Endothelial cell of umbilical vein (primary cell): ENCODE results near the gene CCNJ. TPM values are rescaled to one million over a fixed set of nuclear protein-coding genes. Genes with fewer than 3 reads are reported as not detected.

Experiments
- BruUV-seq: library from RNA; stranded (reverse); fragments of 400-500 nt; replicated peaks from 2 replicates; lab custom pipeline; 2021; lab: Mats Ljungman, UMichigan
- CTCF ChIA-PET: fragments of 300-600, 350-600 bp; sonication (Branson Sonifier 250); formaldehyde crosslinking; loops from one replicate; lab custom pipeline; 2021; ENCODE audit warnings: antibody characterized with exemption, inconsistent platforms; lab: Charles Lee
- POLR2A ChIA-PET: fragments of 300-600, 350-600 bp; sonication (Branson Sonifier 250); formaldehyde crosslinking; loops from one replicate; lab custom pipeline; 2021; ENCODE audit warnings: antibody characterized with exemption, inconsistent platforms; lab: Charles Lee
- DNase-seq: peaks from one replicate; pipeline ENCODE4 v3.0.0-alpha.2; 2011; ENCODE audit warnings: low read depth, low spot score
- FAIRE-seq: peaks from 2 replicates; lab custom pipeline; 2011; peaks lifted over from hg19 to GRCh38; lab: Jason Lieb, UNC
- H2AFZ ChIP-seq: 2 replicates; pipeline ENCODE4 v1.6.0; 2012; ENCODE audit warnings: low read depth, low read length, control low read depth, inconsistent platforms
- H3K27ac ChIP-seq: 2 replicates; pipeline ENCODE4 v1.5.1; 2011; ENCODE audit warnings: low read depth, mild to moderate bottlenecking, control low read depth, low read length, moderate library complexity; ENCODE audit not compliant: insufficient read depth
- H3K27me3 ChIP-seq, 2 experiments: 2 replicates each; pipeline versions ENCODE4 v1.6.0 to v1.6.1; 2011; ENCODE audit warnings: low read length in 2 of 2, mixed read lengths in 1 of 2; ENCODE audit not compliant: control insufficient read depth in 2 of 2, insufficient read depth in 2 of 2
- H3K36me3 ChIP-seq, 2 experiments: 2 replicates in 1 of 2; 3 replicates in 1 of 2; pipeline ENCODE4 v1.5.1; 2011; ENCODE audit warnings: low read length in 2 of 2, mild to moderate bottlenecking in 1 of 2, moderate library complexity in 1 of 2; ENCODE audit not compliant: control insufficient read depth in 2 of 2, insufficient read depth in 2 of 2; ENCODE audit errors: extremely low read depth in 1 of 2
- H3K4me1 ChIP-seq: 3 replicates; pipeline ENCODE4 v1.5.1; 2011; ENCODE audit warnings: mild to moderate bottlenecking, low read length; ENCODE audit not compliant: control insufficient read depth, insufficient read depth; ENCODE audit errors: extremely low read depth
- H3K4me2 ChIP-seq: 2 replicates; pipeline ENCODE4 v1.6.1; 2011; ENCODE audit warnings: low read length, control low read depth, mixed read lengths; ENCODE audit not compliant: insufficient read depth
- H3K4me3 ChIP-seq, 3 experiments: fragments of 200-600 bp in 1 of 3; sonication (generic), shearing (Covaris generic) in 1 of 3; replicated peaks in 1 of 3; 2 replicates each; pipeline ENCODE4 v1.5.1; 2011 to 2016; ENCODE audit warnings: control low read depth in 3 of 3, low read length in 3 of 3, mild to moderate bottlenecking in 2 of 3, inconsistent platforms in 1 of 3, low read depth in 1 of 3, moderate library complexity in 1 of 3; ENCODE audit not compliant: insufficient read depth in 1 of 3
- H3K79me2 ChIP-seq: 2 replicates; pipeline ENCODE4 v1.6.0; 2012; ENCODE audit warnings: low read length, inconsistent platforms; ENCODE audit not compliant: control insufficient read depth, insufficient read depth
- H3K9ac ChIP-seq: replicated peaks from 2 replicates; pipeline ENCODE3; 2011; ENCODE audit warnings: low read length, control low read depth; ENCODE audit not compliant: insufficient read depth; ENCODE audit errors: extremely low read depth
- H3K9me1 ChIP-seq: replicated peaks from 3 replicates; pipeline ENCODE4 v1.6.0; 2011; ENCODE audit warnings: mild to moderate bottlenecking, low read length; ENCODE audit not compliant: control insufficient read depth, insufficient read depth; ENCODE audit errors: extremely low read depth
- H3K9me3 ChIP-seq: replicated peaks from 2 replicates; pipeline ENCODE4 v1.5.1; 2012; ENCODE audit warnings: low read length, inconsistent platforms; ENCODE audit not compliant: control insufficient read depth, insufficient read depth
- H4K20me1 ChIP-seq: replicated peaks from 2 replicates; pipeline ENCODE3; 2011; ENCODE audit warnings: mild to moderate bottlenecking, low read length; ENCODE audit not compliant: control insufficient read depth, insufficient read depth; ENCODE audit errors: extremely low read depth
- CTCF ChIP-seq, 2 donors: IDR thresholded peaks; 1 replicate in 1 of 2; 2 replicates in 1 of 2; pipeline ENCODE4 v1.5.1; 2011; ENCODE audit warnings: low read length in 2 of 2, mild to moderate bottlenecking in 2 of 2, moderate library complexity in 2 of 2, control low read depth in 1 of 2, inconsistent platforms in 1 of 2, low read depth in 1 of 2; ENCODE audit not compliant: insufficient read depth in 1 of 2; ENCODE audit errors: extremely low read depth in 1 of 2
- EZH2 ChIP-seq: IDR thresholded peaks from 2 replicates; pipeline ENCODE4 v1.6.1; 2012; ENCODE audit warnings: borderline replicate concordance, low read depth, mild to moderate bottlenecking, moderate library complexity, low read length, inconsistent platforms; ENCODE audit not compliant: severe bottlenecking
- FOS ChIP-seq: IDR thresholded peaks from 2 replicates; pipeline ENCODE4 v1.6.1; 2011; ENCODE audit warnings: mild to moderate bottlenecking, low read length, moderate library complexity, borderline replicate concordance; ENCODE audit not compliant: insufficient read depth
- GATA2 ChIP-seq: IDR thresholded peaks from 2 replicates; pipeline ENCODE4 v1.7.0; 2011; ENCODE audit warnings: low read depth, mild to moderate bottlenecking, moderate library complexity, mixed read lengths, low read length; ENCODE audit not compliant: insufficient read length, insufficient read depth
- JUN ChIP-seq: IDR thresholded peaks from 2 replicates; pipeline ENCODE4 v1.6.1; 2011; ENCODE audit warnings: borderline replicate concordance, low read depth; ENCODE audit not compliant: insufficient read length, insufficient read depth
- POLR2AphosphoS5 ChIP-seq: IDR thresholded peaks from 2 replicates; pipeline ENCODE4 v1.6.1; 2012; ENCODE audit warnings: low read depth, mild to moderate bottlenecking, control low read depth, low read length, moderate library complexity; ENCODE audit not compliant: insufficient read depth
- dilution Hi-C: fragments of 300-500 bp; cut with MboI; formaldehyde crosslinking; loops from one replicate; pipeline ENCODE4 v1.15.0; 2019; ENCODE audit warnings: low sequenced_read_pairs; ENCODE audit not compliant: extremely low pct_ligation_motif_present
- intact Hi-C: fragments of 100-400 bp; cut with micrococcal nuclease; formaldehyde crosslinking; loops from one replicate; pipeline ENCODE4 v1.10.0; 2022
- polyA plus RNA-seq, 4 experiments: library from polyadenylated mRNA; depleted of rRNA in 3 of 4; stranded (reverse) in 3 of 4; unstranded in 1 of 4; fragments of >200 nt; gene quantifications; 2 replicates each; pipeline versions ENCODE4 v1.2.1 to v1.2.3, GENCODE V29; 2011 to 2012; ENCODE audit warnings: missing spikeins in 1 of 4
- total RNA-seq: library from RNA; stranded (reverse); gene quantifications from 2 replicates; pipeline ENCODE4 v1.2.3, GENCODE V29; 2021

Gene CCNJ
- total and polyA plus RNA-seq, 2 donors (not counting 3 experiments of a cell fraction or from before 2014, with no cell fraction given) = 25.5 to 27.6 TPM

GRCh38 chr10:96053985-96054384 is 10.6 kb downstream of the CCNJ start:
- POLR2A ChIA-PET = no interaction called here
- H3K4me1 ChIP-seq = peaks cover 44% of the 10 kb centered on the region
- H3K27me3 ChIP-seq = no peaks in the 10 kb centered on the region
- H3K9ac ChIP-seq = peak overlapping the region; percentile 30
- BruUV-seq = no TSS peak
- CTCF ChIA-PET = interaction anchor here (1.0 kb wide), 3 partner anchors 21 to 176 kb away, joined by 3 to 4 read pairs (median 4); no protein-coding TSS in a partner anchor
- H3K4me2 ChIP-seq = peak overlapping the region; percentile 61
- no peaks in the 10 kb centered on the region for H4K20me1 ChIP-seq
- peak; percentile 45 for TF ChIP-seq JUN
- no peak for TF ChIP-seq CTCF (IDR thresholded peaks at IDR 0.05; ENCODE audit: extremely low read depth in 1 of 2, insufficient read depth in 1 of 2, low read depth in 1 of 2, low read length in 2 of 2)
- TF ChIP-seq GATA2 = peak; percentile 74
- peak; percentile 39 for TF ChIP-seq POLR2AphosphoS5
- no peak for TF ChIP-seq FOS
- no peak for TF ChIP-seq EZH2
- peak overlapping the region; percentile 74 for H3K27ac ChIP-seq
- H3K36me3 ChIP-seq = peaks cover 21 to 22% of the 10 kb centered on the region in 2 experiments
- H2AFZ ChIP-seq = no peak overlapping the region
- H3K4me3 ChIP-seq = peak overlapping the region in 1 of 3 experiments; percentile 15
- dilution Hi-C loops (no loop called here), intact Hi-C loops (loop anchor here (1.0 kb wide), 3 partner anchors 11 to 18 kb away; partner anchors contain the start of gene CCNJ)
- H3K79me2 ChIP-seq = peaks cover 58% of the 10 kb centered on the region
- FAIRE-seq (peak; percentile 88), DNase-seq (peak; percentile 92)
- H3K9me3 ChIP-seq = no peaks in the 10 kb centered on the region
- H3K9me1 ChIP-seq = no peaks in the 10 kb centered on the region
